Endothelial cell of umbilical vein (primary cell): ENCODE results near the gene STAU1.

Source experiments
- MYC ChIP-seq: IDR thresholded peaks from one replicate; pipeline ENCODE4 v1.6.1; 2011; ENCODE audit warnings: mild to moderate bottlenecking, low read depth, low read length
- TF ChIP-seq, protein P1 (sequence below), 2 donors: IDR thresholded peaks; 1 replicate in 1 of 2; 2 replicates in 1 of 2; pipeline ENCODE4 v1.5.1; 2011; ENCODE audit warnings: low read length in 2 of 2, mild to moderate bottlenecking in 2 of 2, moderate library complexity in 2 of 2, control low read depth in 1 of 2, inconsistent platforms in 1 of 2, low read depth in 1 of 2; ENCODE audit not compliant: insufficient read depth in 1 of 2; ENCODE audit errors: extremely low read depth in 1 of 2

- TF ChIP-seq MYC = no peak
- TF ChIP-seq, protein P1, sequence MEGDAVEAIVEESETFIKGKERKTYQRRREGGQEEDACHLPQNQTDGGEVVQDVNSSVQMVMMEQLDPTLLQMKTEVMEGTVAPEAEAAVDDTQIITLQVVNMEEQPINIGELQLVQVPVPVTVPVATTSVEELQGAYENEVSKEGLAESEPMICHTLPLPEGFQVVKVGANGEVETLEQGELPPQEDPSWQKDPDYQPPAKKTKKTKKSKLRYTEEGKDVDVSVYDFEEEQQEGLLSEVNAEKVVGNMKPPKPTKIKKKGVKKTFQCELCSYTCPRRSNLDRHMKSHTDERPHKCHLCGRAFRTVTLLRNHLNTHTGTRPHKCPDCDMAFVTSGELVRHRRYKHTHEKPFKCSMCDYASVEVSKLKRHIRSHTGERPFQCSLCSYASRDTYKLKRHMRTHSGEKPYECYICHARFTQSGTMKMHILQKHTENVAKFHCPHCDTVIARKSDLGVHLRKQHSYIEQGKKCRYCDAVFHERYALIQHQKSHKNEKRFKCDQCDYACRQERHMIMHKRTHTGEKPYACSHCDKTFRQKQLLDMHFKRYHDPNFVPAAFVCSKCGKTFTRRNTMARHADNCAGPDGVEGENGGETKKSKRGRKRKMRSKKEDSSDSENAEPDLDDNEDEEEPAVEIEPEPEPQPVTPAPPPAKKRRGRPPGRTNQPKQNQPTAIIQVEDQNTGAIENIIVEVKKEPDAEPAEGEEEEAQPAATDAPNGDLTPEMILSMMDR (IDR thresholded peaks at IDR 0.05; ENCODE audit: extremely low read depth in 1 of 2, insufficient read depth in 1 of 2, low read depth in 1 of 2, low read length in 2 of 2) = no peak
Observed at GRCh38 chr20:49110767-49111694, 77.1 kb downstream of the STAU1 start.
